Fibroblast of lung (primary cell): ENCODE measurements around the gene DCTPP1.
"Not testable (repeated sequence)": the region's sequence is repeated elsewhere in the genome, so short reads cannot be mapped to it uniquely, and the experiment has no call there.

Experiments used
- CTCF ChIP-seq, 2 donors: IDR thresholded peaks in 1 of 2; conservative IDR thresholded peaks in 1 of 2; 1 replicate in 1 of 2; 2 replicates in 1 of 2; pipeline ENCODE4 v1.5.1; 2011 to 2012; ENCODE audit warnings: low read length in 2 of 2, control low read depth in 1 of 2, inconsistent platforms in 1 of 2, low read depth in 1 of 2, mild to moderate bottlenecking in 1 of 2
- EZH2 ChIP-seq: IDR thresholded peaks from 2 replicates; pipeline ENCODE4 v1.5.1; 2012; ENCODE audit warnings: low read length, control low read depth, mild to moderate bottlenecking; ENCODE audit errors: missing control alignments

GRCh38 chr16:30477773-30478172 lies 47.9 kb upstream of the DCTPP1 start:
- TF ChIP-seq CTCF (conservative IDR thresholded peaks at IDR 0.05 in 1 of 2, IDR thresholded peaks at IDR 0.05 in 1 of 2; ENCODE audit: low read depth in 1 of 2, low read length in 2 of 2); EZH2: not testable (repeated sequence)
